H1 (cell line): ENCODE results near the gene ISCA2. TPM values are rescaled to one million over a fixed set of nuclear protein-coding genes. Genes with fewer than 3 reads are reported as not detected.

Experiments used
- CTCF ChIA-PET: fragments of 300-600 bp; sonication (Branson Sonifier 250); formaldehyde crosslinking; loops from one replicate; lab custom pipeline; 2021; ENCODE audit not compliant: partially characterized antibody; lab: Charles Lee
- POLR2A ChIA-PET: fragments of 300-600 bp; sonication (Branson Sonifier 250); formaldehyde crosslinking; loops from one replicate; lab custom pipeline; 2021; ENCODE audit warnings: inconsistent platforms; ENCODE audit not compliant: partially characterized antibody; lab: Charles Lee
- DNase-seq, 2 experiments: peaks; one replicate each; pipeline versions ENCODE4 v3.0.0 to v3.0.0-alpha.2; 2010 to 2022; ENCODE audit warnings: low spot score in 2 of 2, low read depth in 1 of 2, mixed read lengths in 1 of 2
- FAIRE-seq: peaks from 2 replicates; lab custom pipeline; 2011; peaks lifted over from hg19 to GRCh38; lab: Jason Lieb, UNC
- H2AFZ ChIP-seq: 2 replicates; pipeline ENCODE4 v1.8.1; 2012; ENCODE audit warnings: low read length, inconsistent platforms
- H2AK5ac ChIP-seq: 2 replicates; pipeline ENCODE4 v1.6.1; 2013; ENCODE audit warnings: low read depth, low read length
- H2BK120ac ChIP-seq: replicated peaks from 2 replicates; pipeline ENCODE3; 2013; ENCODE audit warnings: low read depth, low read length, inconsistent platforms
- H2BK12ac ChIP-seq: 2 replicates; pipeline ENCODE4 v1.6.1; 2013; ENCODE audit warnings: low read depth, low read length
- H2BK15ac ChIP-seq: 2 replicates; pipeline ENCODE4 v1.6.1; 2013; ENCODE audit warnings: low read length
- H2BK20ac ChIP-seq: 2 replicates; pipeline ENCODE4 v1.6.1; 2013; ENCODE audit warnings: low read length
- H2BK5ac ChIP-seq: 2 replicates; pipeline ENCODE4 v1.6.1; 2013; ENCODE audit warnings: low read depth, low read length
- H3K14ac ChIP-seq: 2 replicates; pipeline ENCODE4 v1.6.1; 2013; ENCODE audit warnings: inconsistent platforms; ENCODE audit not compliant: insufficient read length
- H3K18ac ChIP-seq: 2 replicates; pipeline ENCODE4 v1.6.1; 2013; ENCODE audit warnings: low read length; ENCODE audit errors: extremely low read depth
- H3K23ac ChIP-seq: 2 replicates; pipeline ENCODE4 v1.6.1; 2013; ENCODE audit warnings: inconsistent platforms; ENCODE audit not compliant: insufficient read length
- H3K23me2 ChIP-seq: 2 replicates; pipeline ENCODE4 v1.6.1; 2013; ENCODE audit warnings: low read depth, low read length
- H3K27ac ChIP-seq: 2 replicates; pipeline ENCODE4 v1.6.1; 2011; ENCODE audit warnings: low read depth, low read length, inconsistent platforms
- H3K27me3 ChIP-seq, 4 experiments: replicated peaks in 1 of 4; 1 replicate in 1 of 4; 2 replicates in 3 of 4; pipeline versions ENCODE4 v1.6.1 to v1.8.1; 2011 to 2013; ENCODE audit warnings: low read length in 3 of 4, mild to moderate bottlenecking in 3 of 4, inconsistent platforms in 2 of 4, mixed read lengths in 2 of 4, moderate library complexity in 1 of 4; ENCODE audit not compliant: control insufficient read depth in 3 of 4, insufficient read depth in 3 of 4; ENCODE audit errors: extremely low read depth in 1 of 4
- H3K36me3 ChIP-seq, 4 experiments: 2 replicates each; pipeline versions ENCODE4 v1.6.1 to v1.8.1; 2011 to 2013; ENCODE audit warnings: mild to moderate bottlenecking in 4 of 4, low read length in 3 of 4, moderate library complexity in 2 of 4, control low read depth in 1 of 4, inconsistent platforms in 1 of 4; ENCODE audit not compliant: insufficient read depth in 4 of 4, control insufficient read depth in 2 of 4
- H3K4ac ChIP-seq: replicated peaks from 2 replicates; pipeline ENCODE3; 2013; ENCODE audit warnings: low read length, low read depth, mixed read lengths, inconsistent platforms; ENCODE audit not compliant: insufficient read length
- H3K4me1 ChIP-seq, 4 experiments: replicated peaks in 1 of 4; 1 replicate in 1 of 4; 2 replicates in 3 of 4; pipeline versions ENCODE4 v1.6.1 to v1.8.1; 2011 to 2013; ENCODE audit warnings: low read length in 3 of 4, inconsistent platforms in 2 of 4, mixed read lengths in 1 of 4; ENCODE audit not compliant: insufficient read depth in 4 of 4, control insufficient read depth in 3 of 4
- H3K4me2 ChIP-seq, 2 experiments: 2 replicates each; pipeline versions ENCODE4 v1.6.1 to v1.8.1; 2011 to 2013; ENCODE audit warnings: low read depth in 2 of 2, low read length in 2 of 2, control low read depth in 1 of 2, inconsistent platforms in 1 of 2, mild to moderate bottlenecking in 1 of 2; ENCODE audit not compliant: insufficient read depth in 1 of 2
- H3K4me3 ChIP-seq, 4 experiments: fragments of 200-600, 300-600 bp in 1 of 4; sonication (generic), shearing (Covaris generic), sonication (Bioruptor Twin) in 1 of 4; 2 replicates each; pipeline versions ENCODE4 v1.5.1 to v1.8.1; 2011 to 2016; ENCODE audit warnings: low read length in 4 of 4, low read depth in 3 of 4, control low read depth in 2 of 4, inconsistent platforms in 2 of 4, mild to moderate bottlenecking in 2 of 4, mixed read lengths in 1 of 4, moderate library complexity in 1 of 4; ENCODE audit not compliant: insufficient read depth in 2 of 4; ENCODE audit errors: extremely low read depth in 1 of 4
- H3K56ac ChIP-seq: replicated peaks from 2 replicates; pipeline ENCODE3; 2013; ENCODE audit warnings: low read depth, mild to moderate bottlenecking, mixed read lengths, low read length, inconsistent platforms; ENCODE audit not compliant: insufficient read length
- H3K79me1 ChIP-seq: 2 replicates; pipeline ENCODE4 v1.6.1; 2013; ENCODE audit warnings: low read depth, low read length, control low read depth
- H3K79me2 ChIP-seq, 2 experiments: 2 replicates each; pipeline versions ENCODE4 v1.6.1 to v1.8.1; 2012 to 2013; ENCODE audit warnings: low read length in 2 of 2, mild to moderate bottlenecking in 2 of 2, inconsistent platforms in 1 of 2; ENCODE audit not compliant: insufficient read depth in 2 of 2, control insufficient read depth in 1 of 2
- H3K9ac ChIP-seq, 4 experiments: replicated peaks in 1 of 4; 1 replicate in 1 of 4; 2 replicates in 3 of 4; pipeline versions ENCODE4 v1.6.1 to v1.8.1; 2011 to 2013; ENCODE audit warnings: low read depth in 3 of 4, low read length in 3 of 4, control low read depth in 2 of 4, mild to moderate bottlenecking in 2 of 4, moderate library complexity in 2 of 4, inconsistent platforms in 1 of 4; ENCODE audit errors: extremely low read depth in 1 of 4
- H3K9me3 ChIP-seq, 2 experiments: 2 replicates each; pipeline versions ENCODE4 v1.6.1 to v1.8.1; 2012 to 2013; ENCODE audit warnings: mild to moderate bottlenecking in 2 of 2, moderate library complexity in 2 of 2, control low read depth in 1 of 2, inconsistent platforms in 1 of 2, low read depth in 1 of 2, low read length in 1 of 2, mixed read lengths in 1 of 2; ENCODE audit not compliant: insufficient read depth in 2 of 2
- H4K20me1 ChIP-seq, 2 experiments: replicated peaks in 1 of 2; 2 replicates each; pipeline versions ENCODE3 to v1.8.1; 2011 to 2013; ENCODE audit warnings: inconsistent platforms in 2 of 2, low read length in 2 of 2, mild to moderate bottlenecking in 1 of 2; ENCODE audit not compliant: insufficient read depth in 2 of 2, control insufficient read depth in 1 of 2
- H4K5ac ChIP-seq: 2 replicates; pipeline ENCODE4 v1.6.1; 2013; ENCODE audit warnings: low read length, low read depth, mixed read lengths, inconsistent platforms; ENCODE audit not compliant: insufficient read length
- H4K8ac ChIP-seq: 2 replicates; pipeline ENCODE4 v1.8.0; 2013; ENCODE audit warnings: mild to moderate bottlenecking, moderate library complexity, low read length, inconsistent platforms; ENCODE audit not compliant: insufficient read depth; ENCODE audit errors: extremely low read depth
- H4K91ac ChIP-seq: replicated peaks from 2 replicates; pipeline ENCODE3; 2013; ENCODE audit warnings: low read length, mixed read lengths, inconsistent platforms; ENCODE audit not compliant: insufficient read length
- BCL11A ChIP-seq, 2 experiments: IDR thresholded peaks; one replicate each; pipeline ENCODE4 v1.6.1; 2011; ENCODE audit warnings: low read depth in 2 of 2, low read length in 2 of 2, mild to moderate bottlenecking in 2 of 2
- BRCA1 ChIP-seq: IDR thresholded peaks from 2 replicates; pipeline ENCODE4 v1.6.1; 2012; ENCODE audit warnings: low read depth, low read length, improper control_type of control experiment
- CTBP2 ChIP-seq: IDR thresholded peaks from 2 replicates; pipeline ENCODE4 v1.7.0; 2011; ENCODE audit warnings: borderline replicate concordance, mild to moderate bottlenecking, moderate library complexity, mixed read lengths, low read length; ENCODE audit not compliant: insufficient read depth, insufficient read length
- EZH2 ChIP-seq: fragments of 200-600 bp; sonication (generic); IDR thresholded peaks from 2 replicates; pipeline ENCODE4 v1.7.1; 2012; ENCODE audit warnings: low read depth, mild to moderate bottlenecking, moderate library complexity, low read length, inconsistent platforms; ENCODE audit not compliant: severe bottlenecking
- GABPA ChIP-seq: IDR thresholded peaks from 2 replicates; pipeline ENCODE4 v1.6.1; 2011; ENCODE audit warnings: mild to moderate bottlenecking, low read length, moderate library complexity, borderline replicate concordance; ENCODE audit not compliant: insufficient read depth
- SAP30 ChIP-seq: fragments of 300-600 bp; sonication (generic); IDR thresholded peaks from 2 replicates; pipeline ENCODE4 v1.7.1; 2012; ENCODE audit warnings: low read length, moderate library complexity, mild to moderate bottlenecking, inconsistent platforms; ENCODE audit not compliant: insufficient read depth, insufficient replicate concordance
- polyA plus RNA-seq, 7 experiments: library from polyadenylated mRNA; depleted of rRNA in 3 of 7; stranded (reverse) in 5 of 7; unstranded in 2 of 7; fragments of >200 nt in 5 of 7; fragments of 200-250 nt in 2 of 7; gene quantifications; 1 replicate in 5 of 7; 2 replicates in 1 of 7; 4 replicates in 1 of 7; pipeline versions ENCODE4 v1.2.1 to v1.2.3, GENCODE V29; 2011 to 2013; ENCODE audit warnings: missing spikeins in 2 of 7, mixed read lengths in 2 of 7
- total RNA-seq: library from RNA; stranded (reverse); fragmentation: NEBNext Ultra II Directional; extraction: Animal tissue kit (Norgen Biotek cat#: 25700); gene quantifications from 2 replicates; pipeline ENCODE4 v1.2.1, GENCODE V29; 2021

Gene ISCA2
- total and polyA plus RNA-seq, 2 of the 8 experiments (the other 6 are each of a cell fraction or from before 2014, with no cell fraction given), result 43.5 to 78.6 TPM

GRCh38 chr14:74483321-74483720, 10.2 kb upstream of the ISCA2 start:
- Histone ChIP-seq H3K79me2 (peaks cover 0 to 12% of the 10 kb centered on the region in 2 experiments; a peak in 3 of 4 replicates), H2BK5ac (no peak overlapping the region), H2BK120ac (no peak overlapping the region), H3K9me3 (no peaks in the 10 kb centered on the region), H3K4me3 (no peak overlapping the region), H3K23me2 (no peaks in the 10 kb centered on the region), H3K36me3 (peaks cover 3 to 68% (median 36%) of the 10 kb centered on the region in 4 experiments; a peak in 7 of 8 replicates), H2BK12ac (no peak overlapping the region), H3K4ac (no peak overlapping the region), H2AK5ac (no peak overlapping the region), H3K56ac (no peak overlapping the region), H2BK20ac (no peak overlapping the region), H2AFZ (no peak overlapping the region), H4K91ac (no peak overlapping the region), H2BK15ac (no peak overlapping the region), H4K20me1 (no peaks in the 10 kb centered on the region), H3K14ac (no peak overlapping the region), H4K5ac (no peak overlapping the region), H3K27ac (no peak overlapping the region), H3K9ac (no peak overlapping the region), H3K27me3 (no peaks in the 10 kb centered on the region), H3K23ac (no peak overlapping the region), H4K8ac (no peak overlapping the region), H3K4me1 (peaks cover 0 to 5% (median 2%) of the 10 kb centered on the region in 4 experiments; a peak in 4 of 7 replicates), H3K18ac (no peak overlapping the region), H3K79me1 (peaks cover 3% of the 10 kb centered on the region), H3K4me2 (no peak overlapping the region)
- no peak for FAIRE-seq
- no peak for DNase-seq
- POLR2A ChIA-PET, result no interaction called here
- CTCF ChIA-PET, result interaction anchor here (0.6 to 12.6 kb wide), 4 partner anchors 21 to 258 kb away, joined by 3 to 181 read pairs (median 87); partner anchors contain the start of gene ABCD4
- TF ChIP-seq BRCA1, result no peak
- no peak for TF ChIP-seq CTBP2
- TF ChIP-seq SAP30, result no peak
- TF ChIP-seq GABPA, result no peak
- no peak for TF ChIP-seq EZH2
- TF ChIP-seq BCL11A (IDR thresholded peaks at IDR 0.05; ENCODE audit: low read depth in 2 of 2, low read length in 2 of 2), result no peak
